Activated naive CD4-positive, alpha-beta T cell treated with anti-CD3 and anti-CD28 coated beads, Interleukin-2, amount 50 U/mL, for 16 hours (primary cell): Measurements from ENCODE around the gene PTAFR.

Experiments
- DNase-seq: peaks from one replicate; pipeline ENCODE4 v3.0.0-alpha.2; 2020

PTAFR gene

GRCh38 chr1:28114844-28115243, 61.6 kb downstream of the PTAFR start:
- DNase-seq = no peak

GRCh38 chr1:28113242-28113572, 63.3 kb downstream of the PTAFR start:
- no peak for DNase-seq

- no peak for DNase-seq
These were observed 63.9 kb downstream of the PTAFR start for GRCh38 chr1:28112388-28113241.

- DNase-seq = no peak
These were observed 65.3 kb downstream of the PTAFR start for GRCh38 chr1:28111157-28111556.

- no peak for DNase-seq
These were observed 65.9 kb downstream of the PTAFR start for GRCh38 chr1:28110555-28110954.

GRCh38 chr1:28109639-28110038, 66.9 kb downstream of the PTAFR start:
- no peak for DNase-seq

GRCh38 chr1:28108001-28108400, 68.5 kb downstream of the PTAFR start:
- no peak for DNase-seq

GRCh38 chr1:28104866-28105467, 71.5 kb downstream of the PTAFR start:
- no peak for DNase-seq

GRCh38 chr1:28102189-28102588, 74.3 kb downstream of the PTAFR start:
- no peak for DNase-seq

- DNase-seq = no peak
These were observed 77.3 kb downstream of the PTAFR start for GRCh38 chr1:28099050-28099769.
